ENCODE data around the gene C2orf92. TPM values are rescaled to one million over a fixed set of nuclear protein-coding genes. Genes with fewer than 3 reads are reported as not detected.
"Not testable (repeated sequence)": the region's sequence is repeated elsewhere in the genome, so short reads cannot be mapped to it uniquely, and the experiment has no call there.

The C2orf92 gene
- total RNA-seq, 1 experiment from 2014 or later = 5.9 TPM

DNA sequence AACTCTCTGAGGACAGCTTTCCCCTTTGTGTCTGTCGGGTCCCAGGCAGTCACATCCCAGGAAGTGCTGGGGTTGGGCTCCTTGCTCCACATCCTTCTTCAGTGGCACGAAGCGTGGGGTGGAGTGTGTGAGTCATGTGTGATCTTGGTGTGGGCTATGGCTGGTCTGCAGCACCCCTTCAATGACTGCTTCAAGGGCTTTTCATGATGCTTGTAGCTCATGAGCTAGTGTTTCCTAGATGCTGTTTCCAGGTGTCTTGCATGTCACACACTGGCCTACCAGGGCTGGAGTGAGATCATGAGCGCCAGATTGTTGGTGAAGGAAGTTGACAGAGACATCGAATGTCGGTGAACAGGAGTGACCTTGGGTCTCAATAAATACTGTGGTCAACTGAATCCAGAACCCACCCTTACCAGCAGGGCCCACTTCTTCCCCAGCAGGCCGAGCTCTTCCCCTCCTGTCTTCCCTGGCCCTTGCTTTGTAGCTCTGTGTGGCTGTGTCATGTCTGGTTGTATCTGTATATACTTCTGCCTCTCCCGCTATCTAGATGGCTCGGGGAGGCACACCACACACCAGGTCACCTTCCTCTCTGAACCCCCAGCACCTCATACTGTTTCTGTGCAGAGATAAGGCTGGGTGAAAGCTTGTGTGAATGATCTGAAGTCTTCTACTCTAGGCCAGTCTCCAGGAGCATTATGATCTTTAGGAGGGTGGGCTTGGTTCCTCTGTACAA lies 3.8 kb downstream of the C2orf92 start:
- no peak for DNase-seq
- H4K20me1 ChIP-seq (ENCODE audit: insufficient read depth, low read depth, low read length) = no peaks in the 10 kb centered on the region
- H3K36me3 ChIP-seq (ENCODE audit: insufficient read depth, low read length) = no peaks in the 10 kb centered on the region
- H3K9me2 ChIP-seq (replicated peaks; ENCODE audit: insufficient read depth, low read length) = no peaks in the 10 kb centered on the region
- H3K9me3 ChIP-seq (ENCODE audit: low read length) = no peaks in the 10 kb centered on the region
- H3K27me3 ChIP-seq (ENCODE audit: low read length) = no peaks in the 10 kb centered on the region
- no peaks in the 10 kb centered on the region for H3K79me2 ChIP-seq (ENCODE audit: low read length)
- H2AFZ ChIP-seq (ENCODE audit: low read length) = no peak overlapping the region
- H3K9ac ChIP-seq (ENCODE audit: low read length) = no peak overlapping the region
- H3K4me2 ChIP-seq (ENCODE audit: low read depth, low read length, poor library complexity, severe bottlenecking) = no peak overlapping the region
- peaks cover 10% of the 10 kb centered on the region for H3K4me1 ChIP-seq (ENCODE audit: low read length)
- no peak overlapping the region for H3K4me3 ChIP-seq (ENCODE audit: low read length)
- no peak overlapping the region for H3K27ac ChIP-seq (ENCODE audit: low read length)

DNA sequence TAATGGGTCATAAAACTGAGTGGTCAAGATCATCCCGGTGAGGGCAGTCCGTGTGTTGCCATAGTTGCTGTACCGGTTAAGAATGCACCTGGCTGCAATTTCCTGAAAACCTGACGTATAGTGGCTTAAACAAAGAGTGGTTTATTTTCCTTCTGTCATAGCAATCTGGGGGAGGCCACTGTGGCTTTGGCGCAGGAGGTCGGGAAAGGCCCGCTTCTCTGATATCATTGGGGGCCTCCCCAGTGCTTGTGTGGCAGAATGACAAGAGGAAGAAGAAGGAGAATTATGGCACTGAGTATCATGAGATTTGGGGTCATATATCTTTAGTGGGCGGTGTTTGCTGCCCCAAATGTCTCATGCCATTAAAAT lies 4.4 kb downstream of the C2orf92 start:
- no peaks in the 10 kb centered on the region for H3K27me3 ChIP-seq (ENCODE audit: low read length)
- no peak overlapping the region for H3K4me2 ChIP-seq (ENCODE audit: low read depth, low read length, poor library complexity, severe bottlenecking)
- H3K9me3 ChIP-seq (ENCODE audit: low read length) = no peaks in the 10 kb centered on the region
- H3K4me3 ChIP-seq (ENCODE audit: low read length) = no peak overlapping the region
- no peaks in the 10 kb centered on the region for H3K79me2 ChIP-seq (ENCODE audit: low read length)
- no peak overlapping the region for H3K9ac ChIP-seq (ENCODE audit: low read length)
- H2AFZ ChIP-seq (ENCODE audit: low read length) = no peak overlapping the region
- no peaks in the 10 kb centered on the region for H4K20me1 ChIP-seq (ENCODE audit: insufficient read depth, low read depth, low read length)
- no peak overlapping the region for H3K27ac ChIP-seq (ENCODE audit: low read length)
- DNase-seq = no peak
- H3K9me2 ChIP-seq (replicated peaks; ENCODE audit: insufficient read depth, low read length) = no peaks in the 10 kb centered on the region
- no peaks in the 10 kb centered on the region for H3K36me3 ChIP-seq (ENCODE audit: insufficient read depth, low read length)
- peaks cover 10% of the 10 kb centered on the region for H3K4me1 ChIP-seq (ENCODE audit: low read length)

DNA sequence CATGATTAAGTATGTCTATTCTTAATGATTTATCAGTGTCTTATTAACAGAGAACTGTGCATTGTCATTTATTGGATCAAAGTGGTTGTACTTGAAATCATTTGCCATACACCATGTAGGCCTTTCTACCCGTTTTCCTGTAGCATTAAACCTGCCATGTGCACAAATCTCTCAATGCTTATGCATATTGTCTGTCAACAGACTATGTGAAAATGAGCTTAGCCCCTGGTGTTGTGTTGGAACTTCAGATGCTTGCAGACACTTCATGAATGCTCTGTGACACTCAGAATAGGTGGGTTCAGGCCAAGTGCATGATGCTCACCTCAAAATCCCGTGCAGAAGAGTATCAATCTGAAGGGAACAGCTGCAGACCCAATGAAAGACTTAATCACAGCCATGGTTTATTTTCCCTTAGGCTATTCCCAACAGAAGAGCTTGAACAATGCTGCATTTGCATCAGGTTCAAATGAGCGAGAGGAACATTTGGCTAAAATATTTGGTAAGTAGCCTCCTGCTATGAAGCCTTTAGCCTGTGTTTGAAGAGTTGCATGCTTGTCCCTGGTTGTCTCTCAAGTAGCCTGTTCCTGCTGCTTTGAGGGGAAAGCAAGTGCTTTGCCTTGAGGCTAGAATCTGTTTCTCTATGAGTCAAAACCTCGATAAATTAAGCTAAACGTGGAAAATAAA lies 6.1 kb downstream of the C2orf92 start:
- no peaks in the 10 kb centered on the region for H3K9me3 ChIP-seq (ENCODE audit: low read length)
- DNase-seq = no peak
- no peak overlapping the region for H3K4me2 ChIP-seq (ENCODE audit: low read depth, low read length, poor library complexity, severe bottlenecking)
- H3K79me2 ChIP-seq (ENCODE audit: low read length) = no peaks in the 10 kb centered on the region
- H3K27ac ChIP-seq (ENCODE audit: low read length) = no peak overlapping the region
- no peaks in the 10 kb centered on the region for H3K27me3 ChIP-seq (ENCODE audit: low read length)
- H3K9me2 ChIP-seq (replicated peaks; ENCODE audit: insufficient read depth, low read length) = no peaks in the 10 kb centered on the region
- no peaks in the 10 kb centered on the region for H4K20me1 ChIP-seq (ENCODE audit: insufficient read depth, low read depth, low read length)
- peaks cover 10% of the 10 kb centered on the region for H3K4me1 ChIP-seq (ENCODE audit: low read length)
- H3K36me3 ChIP-seq (ENCODE audit: insufficient read depth, low read length) = no peaks in the 10 kb centered on the region
- H3K4me3 ChIP-seq (ENCODE audit: low read length) = no peak overlapping the region
- H2AFZ ChIP-seq (ENCODE audit: low read length) = no peak overlapping the region
- H3K9ac ChIP-seq (ENCODE audit: low read length) = no peak overlapping the region

DNA sequence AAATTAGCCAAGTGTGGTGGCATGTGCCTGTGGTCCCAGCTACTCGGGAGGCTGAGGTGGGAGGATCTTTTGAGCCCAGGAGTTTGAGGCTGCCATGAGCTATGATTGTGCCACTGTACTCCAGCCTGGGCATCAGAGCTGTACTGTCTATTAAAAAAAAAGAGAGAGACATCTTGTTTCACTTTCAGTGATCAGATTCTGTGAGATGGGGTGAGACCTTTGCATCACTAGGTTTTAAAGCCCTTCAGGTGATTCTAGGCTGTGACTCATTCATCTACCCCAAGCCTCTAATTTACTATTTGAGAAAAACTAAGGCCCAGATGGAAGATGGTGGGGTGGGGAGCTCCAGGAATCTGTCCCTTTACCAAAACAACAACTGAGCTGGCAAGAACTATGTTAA lies 7.1 kb downstream of the C2orf92 start:
- peaks cover 10% of the 10 kb centered on the region for H3K4me1 ChIP-seq (ENCODE audit: low read length)
- no peak overlapping the region for H3K4me2 ChIP-seq (ENCODE audit: low read depth, low read length, poor library complexity, severe bottlenecking)
- no peak overlapping the region for H2AFZ ChIP-seq (ENCODE audit: low read length)
- H3K36me3 ChIP-seq (ENCODE audit: insufficient read depth, low read length) = no peaks in the 10 kb centered on the region
- H3K27ac ChIP-seq (ENCODE audit: low read length) = no peak overlapping the region
- no peaks in the 10 kb centered on the region for H3K27me3 ChIP-seq (ENCODE audit: low read length)
- H3K79me2 ChIP-seq (ENCODE audit: low read length) = no peaks in the 10 kb centered on the region
- H3K9me3 ChIP-seq (ENCODE audit: low read length) = no peaks in the 10 kb centered on the region
- no peaks in the 10 kb centered on the region for H4K20me1 ChIP-seq (ENCODE audit: insufficient read depth, low read depth, low read length)
- no peaks in the 10 kb centered on the region for H3K9me2 ChIP-seq (replicated peaks; ENCODE audit: insufficient read depth, low read length)
- no peak for DNase-seq
- H3K9ac ChIP-seq (ENCODE audit: low read length) = no peak overlapping the region
- no peak overlapping the region for H3K4me3 ChIP-seq (ENCODE audit: low read length)

DNA sequence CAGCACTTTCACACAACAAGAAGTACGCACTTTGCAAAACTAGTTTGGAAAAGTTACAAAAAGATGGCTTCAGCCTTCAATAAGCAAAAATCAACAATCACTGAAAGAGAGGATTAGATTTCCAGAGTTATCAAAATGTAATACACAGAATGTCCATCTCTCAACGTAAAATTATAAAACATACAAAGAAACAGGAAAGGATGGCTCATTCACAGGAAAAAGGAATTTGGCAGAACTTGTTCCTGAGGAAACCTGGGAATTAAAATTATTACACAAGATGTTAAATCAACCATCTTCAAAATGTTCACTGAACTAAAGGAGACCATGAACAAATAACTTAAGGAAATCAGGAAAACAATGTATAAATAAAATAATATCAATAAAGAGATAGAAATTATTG lies 8.0 kb downstream of the C2orf92 start:
- H3K4me1 ChIP-seq (ENCODE audit: low read length) = peaks cover 10% of the 10 kb centered on the region
- no peak overlapping the region for H2AFZ ChIP-seq (ENCODE audit: low read length)
- no peaks in the 10 kb centered on the region for H3K9me2 ChIP-seq (replicated peaks; ENCODE audit: insufficient read depth, low read length)
- no peak overlapping the region for H3K27ac ChIP-seq (ENCODE audit: low read length)
- H3K36me3 ChIP-seq (ENCODE audit: insufficient read depth, low read length) = no peaks in the 10 kb centered on the region
- H3K4me2 ChIP-seq (ENCODE audit: low read depth, low read length, poor library complexity, severe bottlenecking) = no peak overlapping the region
- no peak for DNase-seq
- H3K4me3 ChIP-seq (ENCODE audit: low read length) = no peak overlapping the region
- H3K27me3 ChIP-seq (ENCODE audit: low read length) = no peaks in the 10 kb centered on the region
- no peaks in the 10 kb centered on the region for H4K20me1 ChIP-seq (ENCODE audit: insufficient read depth, low read depth, low read length)
- H3K9me3 ChIP-seq (ENCODE audit: low read length) = no peaks in the 10 kb centered on the region
- H3K9ac ChIP-seq (ENCODE audit: low read length) = no peak overlapping the region
- no peaks in the 10 kb centered on the region for H3K79me2 ChIP-seq (ENCODE audit: low read length)

DNA sequence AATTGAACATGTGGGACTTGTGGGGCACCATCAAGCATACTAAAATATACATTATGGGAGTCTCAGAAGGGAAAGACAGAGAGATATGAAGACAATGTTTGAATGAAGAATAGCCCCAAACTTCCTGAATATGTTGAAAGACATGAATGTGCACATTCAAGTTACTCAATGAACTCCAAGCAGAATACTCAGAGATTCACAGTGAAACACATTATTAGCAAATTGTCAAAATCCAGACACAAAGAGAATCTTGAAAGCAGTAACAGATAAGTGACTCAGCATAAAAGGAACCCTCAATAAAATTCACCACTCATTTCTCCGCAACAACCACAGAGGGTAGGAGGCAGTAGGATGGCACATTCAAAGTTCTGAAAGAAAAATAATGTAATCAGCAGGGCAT lies 8.8 kb downstream of the C2orf92 start:
- H3K9me3 ChIP-seq (ENCODE audit: low read length) = no peaks in the 10 kb centered on the region
- H3K4me1 ChIP-seq (ENCODE audit: low read length) = peaks cover 10% of the 10 kb centered on the region
- no peaks in the 10 kb centered on the region for H3K36me3 ChIP-seq (ENCODE audit: insufficient read depth, low read length)
- no peak overlapping the region for H2AFZ ChIP-seq (ENCODE audit: low read length)
- H3K9me2 ChIP-seq (replicated peaks; ENCODE audit: insufficient read depth, low read length) = no peaks in the 10 kb centered on the region
- H3K4me2 ChIP-seq (ENCODE audit: low read depth, low read length, poor library complexity, severe bottlenecking) = no peak overlapping the region
- H3K4me3 ChIP-seq (ENCODE audit: low read length) = no peak overlapping the region
- H3K27me3 ChIP-seq (ENCODE audit: low read length) = no peaks in the 10 kb centered on the region
- H3K9ac ChIP-seq (ENCODE audit: low read length) = no peak overlapping the region
- no peaks in the 10 kb centered on the region for H4K20me1 ChIP-seq (ENCODE audit: insufficient read depth, low read depth, low read length)
- DNase-seq = no peak
- no peaks in the 10 kb centered on the region for H3K79me2 ChIP-seq (ENCODE audit: low read length)
- H3K27ac ChIP-seq (ENCODE audit: low read length) = no peak overlapping the region

DNA sequence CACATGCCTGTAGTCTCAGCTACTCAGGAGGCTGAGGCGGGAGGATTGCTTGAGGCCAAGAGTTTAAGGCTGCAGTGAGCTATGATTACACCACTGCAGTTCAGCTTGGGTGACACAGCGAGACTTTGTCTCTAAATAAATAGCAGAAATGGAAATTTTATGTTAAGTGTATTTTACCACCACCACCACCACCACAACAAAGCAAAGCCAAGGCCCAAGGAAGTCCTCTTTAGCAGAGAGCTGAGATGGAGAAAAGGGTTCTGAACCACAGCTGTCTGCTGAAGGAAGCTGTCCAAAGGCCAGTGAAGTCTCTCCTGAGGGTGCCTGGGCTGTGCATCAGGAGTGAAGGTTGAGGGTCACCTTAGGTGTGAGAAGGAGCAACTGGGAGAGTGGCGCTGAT lies 17.7 kb downstream of the C2orf92 start:
- H3K4me1 ChIP-seq (ENCODE audit: low read length); H3K9me2 ChIP-seq (replicated peaks; ENCODE audit: insufficient read depth, low read length); H3K36me3 ChIP-seq (ENCODE audit: insufficient read depth, low read length); DNase-seq; H3K27me3 ChIP-seq (ENCODE audit: low read length); H4K20me1 ChIP-seq (ENCODE audit: insufficient read depth, low read depth, low read length); H3K9me3 ChIP-seq (ENCODE audit: low read length); H3K4me3 ChIP-seq (ENCODE audit: low read length); H3K27ac ChIP-seq (ENCODE audit: low read length); H3K4me2 ChIP-seq (ENCODE audit: low read depth, low read length, poor library complexity, severe bottlenecking); H2AFZ ChIP-seq (ENCODE audit: low read length); H3K79me2 ChIP-seq (ENCODE audit: low read length); H3K9ac ChIP-seq (ENCODE audit: low read length): not testable (repeated sequence)

DNA sequence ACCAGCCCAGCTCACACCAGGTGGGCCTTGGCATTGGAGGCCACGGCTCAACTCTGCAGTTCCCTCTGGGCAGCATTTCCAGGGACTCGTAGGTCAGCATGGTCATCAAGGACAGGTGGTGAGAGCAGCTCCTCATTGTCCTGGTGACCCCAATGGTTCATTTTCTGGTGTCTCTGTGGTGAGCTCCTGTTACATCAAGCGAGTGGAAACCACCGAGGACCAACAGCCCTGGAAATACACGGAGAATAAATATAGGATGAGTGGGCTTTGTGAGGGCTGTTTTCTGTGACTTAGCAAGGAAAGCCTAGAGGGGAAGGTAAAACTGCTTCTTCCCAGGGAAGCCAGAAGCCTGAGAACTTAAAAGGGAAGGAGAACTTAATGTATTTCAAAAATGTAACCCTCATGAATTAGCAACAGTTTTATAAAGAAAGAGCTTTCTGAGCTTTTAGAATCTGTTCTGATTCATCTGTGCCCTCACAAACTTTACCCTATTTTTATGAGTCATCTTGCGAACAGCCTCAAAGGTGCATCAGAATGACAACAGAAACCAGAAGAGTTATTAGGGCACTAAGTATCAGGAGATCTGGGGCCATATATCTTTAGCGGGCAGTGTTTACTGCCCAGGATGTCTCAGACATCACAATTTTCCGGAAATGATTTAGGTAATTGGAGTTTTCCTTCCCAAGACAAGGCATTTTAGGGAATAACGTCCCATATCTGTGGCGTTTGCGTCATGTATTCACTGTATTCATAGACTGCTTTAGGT lies 18.7 kb downstream of the C2orf92 start:
- Histone ChIP-seq H3K4me1 (ENCODE audit: low read length) (no peaks in the 10 kb centered on the region), H3K27ac (ENCODE audit: low read length) (no peak overlapping the region), H3K4me3 (ENCODE audit: low read length) (no peak overlapping the region), H2AFZ (ENCODE audit: low read length) (no peak overlapping the region), H3K9me3 (ENCODE audit: low read length) (no peaks in the 10 kb centered on the region), H3K4me2 (ENCODE audit: low read depth, low read length, poor library complexity, severe bottlenecking) (no peak overlapping the region), H3K9me2 (replicated peaks; ENCODE audit: insufficient read depth, low read length) (no peaks in the 10 kb centered on the region), H3K36me3 (ENCODE audit: insufficient read depth, low read length) (no peaks in the 10 kb centered on the region), H4K20me1 (ENCODE audit: insufficient read depth, low read depth, low read length) (no peaks in the 10 kb centered on the region), H3K9ac (ENCODE audit: low read length) (no peak overlapping the region), H3K79me2 (ENCODE audit: low read length) (no peaks in the 10 kb centered on the region), H3K27me3 (ENCODE audit: low read length) (no peaks in the 10 kb centered on the region)
- DNase-seq = no peak

Data from Karpas-422 (cell line).